Mammary epithelial cell (primary cell): Measurements from ENCODE around the gene AZI2.

Source experiments
- EZH2 ChIP-seq: IDR thresholded peaks from 2 replicates; pipeline ENCODE4 v1.6.1; 2012; ENCODE audit warnings: low read length, inconsistent platforms, borderline replicate concordance
- TF ChIP-seq, protein P1 (sequence below), 2 donors: IDR thresholded peaks in 1 of 2; conservative IDR thresholded peaks in 1 of 2; 2 replicates each; pipeline ENCODE4 v1.5.1; 2011 to 2012; ENCODE audit warnings: inconsistent platforms in 2 of 2, low read length in 2 of 2, mild to moderate bottlenecking in 2 of 2, control low read depth in 1 of 2, low read depth in 1 of 2; ENCODE audit not compliant: insufficient read depth in 1 of 2; ENCODE audit errors: extremely low read depth in 1 of 2

GRCh38 chr3:28301688-28302087, 46.9 kb downstream of the AZI2 start:
- TF ChIP-seq, protein P1, sequence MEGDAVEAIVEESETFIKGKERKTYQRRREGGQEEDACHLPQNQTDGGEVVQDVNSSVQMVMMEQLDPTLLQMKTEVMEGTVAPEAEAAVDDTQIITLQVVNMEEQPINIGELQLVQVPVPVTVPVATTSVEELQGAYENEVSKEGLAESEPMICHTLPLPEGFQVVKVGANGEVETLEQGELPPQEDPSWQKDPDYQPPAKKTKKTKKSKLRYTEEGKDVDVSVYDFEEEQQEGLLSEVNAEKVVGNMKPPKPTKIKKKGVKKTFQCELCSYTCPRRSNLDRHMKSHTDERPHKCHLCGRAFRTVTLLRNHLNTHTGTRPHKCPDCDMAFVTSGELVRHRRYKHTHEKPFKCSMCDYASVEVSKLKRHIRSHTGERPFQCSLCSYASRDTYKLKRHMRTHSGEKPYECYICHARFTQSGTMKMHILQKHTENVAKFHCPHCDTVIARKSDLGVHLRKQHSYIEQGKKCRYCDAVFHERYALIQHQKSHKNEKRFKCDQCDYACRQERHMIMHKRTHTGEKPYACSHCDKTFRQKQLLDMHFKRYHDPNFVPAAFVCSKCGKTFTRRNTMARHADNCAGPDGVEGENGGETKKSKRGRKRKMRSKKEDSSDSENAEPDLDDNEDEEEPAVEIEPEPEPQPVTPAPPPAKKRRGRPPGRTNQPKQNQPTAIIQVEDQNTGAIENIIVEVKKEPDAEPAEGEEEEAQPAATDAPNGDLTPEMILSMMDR (conservative IDR thresholded peaks at IDR 0.05 in 1 of 2, IDR thresholded peaks at IDR 0.05 in 1 of 2; ENCODE audit: extremely low read depth in 1 of 2, insufficient read depth in 1 of 2, low read depth in 1 of 2, low read length in 2 of 2): no peak
- TF ChIP-seq EZH2: no peak
